Measurements from ENCODE around the gene VAMP8. TPM values are rescaled to one million over a fixed set of nuclear protein-coding genes. Genes with fewer than 3 reads are reported as not detected.
"Not testable (repeated sequence)": the region's sequence is repeated elsewhere in the genome, so short reads cannot be mapped to it uniquely, and the experiment has no call there.

VAMP8 gene
- total and polyA plus RNA-seq, 5 donors from 2014 or later: 105 to 484 (median 394) TPM

- DNase-seq (peak; percentile 80 to 90 (median 84)), ATAC-seq (ENCODE audit: low read depth in 2 of 2) (peak; percentile 97 to 98)
- no peaks in the 10 kb centered on the region for H3K27me3 Mint-ChIP-seq
- Histone ChIP-seq H3K9me3 (ENCODE audit: control insufficient read depth in 2 of 2, low read length in 2 of 2) (no peaks in the 10 kb centered on the region), H3K36me3 (ENCODE audit: control insufficient read depth, insufficient read depth, low read length) (peaks cover 17% of the 10 kb centered on the region), H3K4me3 (ENCODE audit: low read depth, low read length) (peak within 1 kb of the TSS; percentile 86), H3K27me3 (ENCODE audit: control insufficient read depth, insufficient read depth, low read length) (no peaks in the 10 kb centered on the region), H3K4me1 (ENCODE audit: control insufficient read depth, insufficient read depth, low read length, poor library complexity, severe bottlenecking) (peaks cover 30% of the 10 kb centered on the region), H3K27ac (ENCODE audit: insufficient read depth, low read length, poor library complexity, severe bottlenecking) (peak within 1 kb of the TSS; percentile 51)
- peak within 1 kb of the TSS; percentile 85 to 94 (median 94) for H3K27ac Mint-ChIP-seq
- H3K9me3 Mint-ChIP-seq: no peaks in the 10 kb centered on the region
- H3K4me1 Mint-ChIP-seq: peaks cover 5 to 61% (median 24%) of the 10 kb centered on the region in 4 donors
- peak within 1 kb of the TSS; percentile 91 to 96 (median 94) for H3K4me3 Mint-ChIP-seq
- peaks cover 5% of the 10 kb centered on the region for H3K36me3 Mint-ChIP-seq
Measured at GRCh38 chr2:85602476-85603234, 25.3 kb downstream of the VAMP8 start, which contains the start of gene TMEM150A. TSS of gene TMEM150A (minus strand) at chr2:85602698. CDS start at chr2:85601948, 750 bp downstream.

DNA sequence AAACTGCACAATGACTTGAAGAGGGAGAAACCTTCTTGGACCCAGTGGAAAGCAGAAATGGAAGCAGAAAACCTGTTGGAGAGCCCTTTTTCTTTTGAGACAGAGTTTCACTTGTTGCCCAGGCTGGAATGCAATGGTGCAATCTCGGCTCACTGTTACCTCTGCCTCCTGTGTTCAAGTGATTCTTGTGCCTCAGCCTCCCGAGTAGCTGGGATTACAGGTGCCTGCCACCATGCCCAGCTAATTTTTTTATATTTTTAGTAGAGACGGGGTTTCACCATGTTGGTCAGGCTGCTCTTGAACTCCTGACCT lies 26.7 kb downstream of the VAMP8 start:
- H3K27ac ChIP-seq (ENCODE audit: insufficient read depth, low read length, poor library complexity, severe bottlenecking); H3K4me3 ChIP-seq (ENCODE audit: low read depth, low read length); H3K9me3 ChIP-seq (ENCODE audit: control insufficient read depth in 2 of 2, low read length in 2 of 2); H3K27ac Mint-ChIP-seq; H3K27me3 ChIP-seq (ENCODE audit: control insufficient read depth, insufficient read depth, low read length); DNase-seq; ATAC-seq (ENCODE audit: low read depth in 2 of 2); H3K27me3 Mint-ChIP-seq; H3K9me3 Mint-ChIP-seq: not testable (repeated sequence)
- Mint-ChIP-seq H3K4me1 (peaks cover 5 to 68% (median 31%) of the 10 kb centered on the region in 4 donors), H3K36me3 (peaks cover 16% of the 10 kb centered on the region), H3K4me3 (peak overlapping the region in 3 of 4 donors; percentile 87 to 96 (median 92))
- Histone ChIP-seq H3K36me3 (ENCODE audit: control insufficient read depth, insufficient read depth, low read length) (peaks cover 21% of the 10 kb centered on the region), H3K4me1 (ENCODE audit: control insufficient read depth, insufficient read depth, low read length, poor library complexity, severe bottlenecking) (peaks cover 30% of the 10 kb centered on the region)

GRCh38 chr2:85604568-85605339 lies 27.4 kb downstream of the VAMP8 start:
- Mint-ChIP-seq H3K4me3 (peak overlapping the region; percentile 23 to 73 (median 67)), H3K27me3 (no peaks in the 10 kb centered on the region), H3K36me3 (peaks cover 20% of the 10 kb centered on the region), H3K4me1 (peaks cover 5 to 71% (median 33%) of the 10 kb centered on the region in 4 donors), H3K9me3 (no peaks in the 10 kb centered on the region), H3K27ac (peak overlapping the region in 2 of 3 donors; percentile 31 to 53)
- H3K4me1 ChIP-seq (ENCODE audit: control insufficient read depth, insufficient read depth, low read length, poor library complexity, severe bottlenecking): peaks cover 30% of the 10 kb centered on the region
- no peak overlapping the region for H3K4me3 ChIP-seq (ENCODE audit: low read depth, low read length)
- ATAC-seq (ENCODE audit: low read depth in 2 of 2) (no peak), DNase-seq (no peak)
- H3K27me3 ChIP-seq (ENCODE audit: control insufficient read depth, insufficient read depth, low read length): no peaks in the 10 kb centered on the region
- peaks cover 25% of the 10 kb centered on the region for H3K36me3 ChIP-seq (ENCODE audit: control insufficient read depth, insufficient read depth, low read length)
- H3K9me3 ChIP-seq (ENCODE audit: control insufficient read depth in 2 of 2, low read length in 2 of 2): no peaks in the 10 kb centered on the region
- no peak overlapping the region for H3K27ac ChIP-seq (ENCODE audit: insufficient read depth, low read length, poor library complexity, severe bottlenecking)

- Histone ChIP-seq H3K9me3 (ENCODE audit: control insufficient read depth in 2 of 2, low read length in 2 of 2) (no peaks in the 10 kb centered on the region), H3K4me3 (ENCODE audit: low read depth, low read length) (no peak overlapping the region), H3K27ac (ENCODE audit: insufficient read depth, low read length, poor library complexity, severe bottlenecking) (no peak overlapping the region), H3K4me1 (ENCODE audit: control insufficient read depth, insufficient read depth, low read length, poor library complexity, severe bottlenecking) (peaks cover 36% of the 10 kb centered on the region), H3K27me3 (ENCODE audit: control insufficient read depth, insufficient read depth, low read length) (no peaks in the 10 kb centered on the region), H3K36me3 (ENCODE audit: control insufficient read depth, insufficient read depth, low read length) (peaks cover 25% of the 10 kb centered on the region)
- Mint-ChIP-seq H3K36me3 (peaks cover 20% of the 10 kb centered on the region), H3K27ac (peak overlapping the region in 1 of 3 donors; percentile 31), H3K27me3 (no peaks in the 10 kb centered on the region), H3K4me3 (peak overlapping the region in 2 of 4 donors; percentile 73 to 84), H3K4me1 (peaks cover 5 to 78% (median 38%) of the 10 kb centered on the region in 4 donors), H3K9me3 (no peaks in the 10 kb centered on the region)
- no peak for DNase-seq
- ATAC-seq (ENCODE audit: low read depth in 2 of 2): no peak
Measured at GRCh38 chr2:85605406-85606115, 28.2 kb downstream of the VAMP8 start.

DNA sequence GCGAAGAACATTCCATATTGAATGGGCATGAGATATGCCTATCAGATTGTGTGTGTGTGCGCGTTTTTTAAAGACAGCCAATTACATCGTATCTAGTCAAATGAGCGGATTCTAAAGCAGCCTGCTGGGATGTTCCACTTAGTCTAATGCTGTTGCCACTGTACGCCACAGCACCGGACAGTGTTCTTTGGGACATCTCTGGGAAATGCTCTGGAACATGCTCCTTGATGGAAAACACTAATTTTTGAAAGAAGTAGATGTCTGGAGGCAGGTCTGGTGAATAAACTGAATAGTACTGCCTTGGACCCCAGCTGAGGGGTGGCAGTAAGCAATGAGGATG lies 28.7 kb downstream of the VAMP8 start:
- no peaks in the 10 kb centered on the region for H3K27me3 ChIP-seq (ENCODE audit: control insufficient read depth, insufficient read depth, low read length)
- H3K27me3 Mint-ChIP-seq: no peaks in the 10 kb centered on the region
- H3K4me1 ChIP-seq (ENCODE audit: control insufficient read depth, insufficient read depth, low read length, poor library complexity, severe bottlenecking): peaks cover 39% of the 10 kb centered on the region
- no peaks in the 10 kb centered on the region for H3K9me3 ChIP-seq (ENCODE audit: control insufficient read depth in 2 of 2, low read length in 2 of 2)
- peak overlapping the region in 2 of 4 donors; percentile 24 to 84 for H3K4me3 Mint-ChIP-seq
- H3K27ac ChIP-seq (ENCODE audit: insufficient read depth, low read length, poor library complexity, severe bottlenecking): no peak overlapping the region
- ATAC-seq (ENCODE audit: low read depth in 2 of 2) (no peak), DNase-seq (no peak)
- peaks cover 25% of the 10 kb centered on the region for H3K36me3 ChIP-seq (ENCODE audit: control insufficient read depth, insufficient read depth, low read length)
- no peak overlapping the region for H3K27ac Mint-ChIP-seq
- no peak overlapping the region for H3K4me3 ChIP-seq (ENCODE audit: low read depth, low read length)
- peaks cover 20% of the 10 kb centered on the region for H3K36me3 Mint-ChIP-seq
- no peaks in the 10 kb centered on the region for H3K9me3 Mint-ChIP-seq
- peaks cover 5 to 75% (median 39%) of the 10 kb centered on the region in 4 donors for H3K4me1 Mint-ChIP-seq

DNA sequence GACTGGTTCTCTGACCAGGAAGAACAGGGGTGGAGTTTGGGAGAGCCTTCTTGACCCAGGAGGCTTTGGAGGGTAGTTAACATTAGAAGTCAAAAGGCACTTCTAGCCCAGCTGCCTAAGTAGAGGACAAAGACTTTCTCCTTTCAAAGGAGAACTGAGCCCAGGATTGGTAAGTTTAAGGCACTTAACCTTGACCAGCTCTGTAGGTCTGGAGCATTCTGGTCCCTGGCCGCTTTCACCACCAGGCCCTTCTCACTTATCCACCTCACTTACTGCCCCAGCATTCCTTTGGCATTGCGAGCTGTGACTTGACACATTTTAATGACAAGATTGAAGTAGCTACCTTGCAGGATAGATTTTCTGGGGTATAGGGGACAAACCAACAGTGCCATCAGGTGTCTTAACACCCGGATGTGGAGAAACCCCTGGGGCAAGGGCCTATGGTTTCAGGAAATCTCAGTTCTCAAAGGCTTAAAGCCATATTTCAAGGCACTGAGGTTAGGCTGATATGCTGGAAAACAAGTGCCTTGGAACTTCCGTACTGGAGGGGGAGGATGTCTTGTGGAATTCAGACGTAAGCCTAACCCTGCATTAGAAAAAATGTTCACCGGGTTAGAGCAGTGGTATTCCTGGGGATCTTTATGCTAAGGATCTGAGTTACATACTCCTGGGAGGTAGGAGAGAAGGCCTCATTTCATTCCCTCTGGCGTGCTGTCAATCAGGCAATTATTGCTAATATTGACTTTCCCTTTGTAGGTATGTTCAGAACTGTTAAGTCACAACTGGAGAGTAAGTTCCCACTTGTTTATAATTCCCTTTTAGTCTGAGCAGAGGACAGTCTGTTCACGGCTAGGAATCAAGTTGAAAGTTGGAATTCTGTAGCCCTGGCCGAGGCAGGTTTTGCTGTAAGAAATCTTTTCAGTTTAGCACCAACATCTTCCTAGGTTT lies 30.2 kb downstream of the VAMP8 start:
- H3K9me3 ChIP-seq (ENCODE audit: control insufficient read depth in 2 of 2, low read length in 2 of 2): no peaks in the 10 kb centered on the region
- Mint-ChIP-seq H3K27me3 (no peaks in the 10 kb centered on the region), H3K27ac (peak overlapping the region in 2 of 3 donors; percentile 31 to 53), H3K4me1 (peaks cover 5 to 75% (median 42%) of the 10 kb centered on the region in 4 donors), H3K36me3 (peaks cover 20% of the 10 kb centered on the region), H3K9me3 (no peaks in the 10 kb centered on the region), H3K4me3 (peak overlapping the region in 2 of 4 donors; percentile 81 to 87)
- no peaks in the 10 kb centered on the region for H3K27me3 ChIP-seq (ENCODE audit: control insufficient read depth, insufficient read depth, low read length)
- ATAC-seq (ENCODE audit: low read depth in 2 of 2) (no peak), DNase-seq (no peak)
- no peak overlapping the region for H3K4me3 ChIP-seq (ENCODE audit: low read depth, low read length)
- H3K4me1 ChIP-seq (ENCODE audit: control insufficient read depth, insufficient read depth, low read length, poor library complexity, severe bottlenecking): peaks cover 36% of the 10 kb centered on the region
- H3K27ac ChIP-seq (ENCODE audit: insufficient read depth, low read length, poor library complexity, severe bottlenecking): no peak overlapping the region
- peaks cover 25% of the 10 kb centered on the region for H3K36me3 ChIP-seq (ENCODE audit: control insufficient read depth, insufficient read depth, low read length)
